IgD-negative memory B cell (primary cell): Measurements from ENCODE around the gene RGS12. TPM values are rescaled to one million over a fixed set of nuclear protein-coding genes. Genes with fewer than 3 reads are reported as not detected.

Experiments used
- H3K27ac Mint-ChIP-seq, 3 donors: one replicate each; pipeline ENCODE4 v1.8.0; 2020 to 2022; ENCODE audit warnings: mild to moderate bottlenecking in 3 of 3, mixed read lengths in 3 of 3, moderate library complexity in 1 of 3
- H3K27me3 Mint-ChIP-seq: one replicate; pipeline ENCODE4 v1.8.0; 2021; ENCODE audit warnings: mixed read lengths
- H3K36me3 Mint-ChIP-seq: one replicate; pipeline ENCODE4 v1.8.0; 2020; ENCODE audit warnings: mild to moderate bottlenecking, mixed read lengths
- H3K4me1 Mint-ChIP-seq, 3 donors: one replicate each; pipeline ENCODE4 v1.8.0; 2020 to 2022; ENCODE audit warnings: mixed read lengths in 3 of 3, mild to moderate bottlenecking in 1 of 3
- H3K4me3 Mint-ChIP-seq, 4 donors: one replicate each; pipeline ENCODE4 v1.8.0; 2020 to 2022; ENCODE audit warnings: mild to moderate bottlenecking in 4 of 4, mixed read lengths in 4 of 4, moderate library complexity in 3 of 4
- H3K9me3 Mint-ChIP-seq, 3 donors: one replicate each; pipeline ENCODE4 v1.8.0; 2020 to 2021; ENCODE audit warnings: mixed read lengths in 3 of 3, mild to moderate bottlenecking in 1 of 3
- polyA plus RNA-seq: library from polyadenylated mRNA; unstranded; fragments of 300-500 nt; fragmentation: Illumina TruSeq; gene quantifications from one replicate; pipeline ENCODE4 v1.2.3, GENCODE V29; 2021

Gene RGS12
- polyA plus RNA-seq, 1 donor from 2014 or later = 0.81 TPM

GRCh38 chr4:3285558-3286334 lies 7.1 kb upstream of the RGS12 start:
- H3K9me3 Mint-ChIP-seq = peaks cover 0 to 5% (median 2%) of the 10 kb centered on the region in 3 donors
- peak overlapping the region in 2 of 3 donors; percentile 30 to 46 for H3K27ac Mint-ChIP-seq
- peak overlapping the region; percentile 30 to 77 (median 58) for H3K4me3 Mint-ChIP-seq
- H3K36me3 Mint-ChIP-seq = no peaks in the 10 kb centered on the region
- H3K27me3 Mint-ChIP-seq = peaks cover 4% of the 10 kb centered on the region
- peaks cover 7 to 11% (median 10%) of the 10 kb centered on the region in 3 donors for H3K4me1 Mint-ChIP-seq

- no peaks in the 10 kb centered on the region for H3K36me3 Mint-ChIP-seq
- H3K27me3 Mint-ChIP-seq = peaks cover 7% of the 10 kb centered on the region
- H3K4me3 Mint-ChIP-seq = peak overlapping the region in 3 of 4 donors; percentile 57 to 77 (median 59)
- peaks cover 8 to 13% (median 9%) of the 10 kb centered on the region in 3 donors for H3K4me1 Mint-ChIP-seq
- peak overlapping the region in 1 of 3 donors; percentile 30 for H3K27ac Mint-ChIP-seq
- peaks cover 0 to 5% (median 2%) of the 10 kb centered on the region in 3 donors for H3K9me3 Mint-ChIP-seq
Measured at GRCh38 chr4:3286335-3287175, 6.3 kb upstream of the RGS12 start.

GRCh38 chr4:3287271-3287971 lies 5.4 kb upstream of the RGS12 start:
- Mint-ChIP-seq H3K27ac (no peak overlapping the region), H3K9me3 (no peaks in the 10 kb centered on the region), H3K36me3 (no peaks in the 10 kb centered on the region), H3K27me3 (peaks cover 11% of the 10 kb centered on the region), H3K4me3 (peak overlapping the region in 1 of 4 donors; percentile 14), H3K4me1 (peaks cover 9 to 17% (median 13%) of the 10 kb centered on the region in 3 donors)

- Mint-ChIP-seq H3K27me3 (peaks cover 11% of the 10 kb centered on the region), H3K4me3 (no peak overlapping the region), H3K36me3 (no peaks in the 10 kb centered on the region), H3K27ac (no peak overlapping the region), H3K4me1 (peaks cover 9 to 17% (median 13%) of the 10 kb centered on the region in 3 donors), H3K9me3 (no peaks in the 10 kb centered on the region)
Measured at GRCh38 chr4:3287972-3288570, 4.8 kb upstream of the RGS12 start.

GRCh38 chr4:3288571-3289094 lies 4.2 kb upstream of the RGS12 start:
- Mint-ChIP-seq H3K9me3 (no peaks in the 10 kb centered on the region), H3K4me3 (no peak overlapping the region), H3K36me3 (no peaks in the 10 kb centered on the region), H3K27me3 (peaks cover 11% of the 10 kb centered on the region), H3K4me1 (peaks cover 9 to 20% (median 13%) of the 10 kb centered on the region in 3 donors), H3K27ac (no peak overlapping the region)

GRCh38 chr4:3290476-3290875 lies 2.3 kb upstream of the RGS12 start:
- peaks cover 9% of the 10 kb centered on the region for H3K27me3 Mint-ChIP-seq
- H3K4me1 Mint-ChIP-seq = peaks cover 13 to 22% (median 15%) of the 10 kb centered on the region in 3 donors
- no peak overlapping the region for H3K27ac Mint-ChIP-seq
- H3K4me3 Mint-ChIP-seq = peak overlapping the region in 2 of 4 donors; percentile 25 to 55
- H3K9me3 Mint-ChIP-seq = no peaks in the 10 kb centered on the region
- H3K36me3 Mint-ChIP-seq = peaks cover 3% of the 10 kb centered on the region

- Mint-ChIP-seq H3K9me3 (no peaks in the 10 kb centered on the region), H3K4me3 (peak overlapping the region in 2 of 4 donors; percentile 25 to 37), H3K4me1 (peaks cover 12 to 19% (median 15%) of the 10 kb centered on the region in 3 donors), H3K36me3 (peaks cover 3% of the 10 kb centered on the region), H3K27ac (no peak overlapping the region), H3K27me3 (peaks cover 7% of the 10 kb centered on the region)
Measured at GRCh38 chr4:3290889-3291321, 1.9 kb upstream of the RGS12 start.

- Mint-ChIP-seq H3K9me3 (no peaks in the 10 kb centered on the region), H3K36me3 (peaks cover 3% of the 10 kb centered on the region), H3K4me3 (peak overlapping the region; percentile 84 to 91 (median 86)), H3K4me1 (peaks cover 6 to 13% (median 11%) of the 10 kb centered on the region in 3 donors), H3K27me3 (peaks cover 7% of the 10 kb centered on the region), H3K27ac (peak overlapping the region in 1 of 3 donors; percentile 66)
Measured at GRCh38 chr4:3291411-3291968, 1.3 kb upstream of the RGS12 start.

- H3K27me3 Mint-ChIP-seq = peaks cover 7% of the 10 kb centered on the region
- H3K4me1 Mint-ChIP-seq = peaks cover 6 to 11% (median 11%) of the 10 kb centered on the region in 3 donors
- H3K27ac Mint-ChIP-seq = peak overlapping the region in 1 of 3 donors; percentile 66
- peaks cover 3% of the 10 kb centered on the region for H3K36me3 Mint-ChIP-seq
- peak overlapping the region; percentile 84 to 91 (median 86) for H3K4me3 Mint-ChIP-seq
- no peaks in the 10 kb centered on the region for H3K9me3 Mint-ChIP-seq
Measured at GRCh38 chr4:3291969-3292570, 751 bp upstream of the RGS12 start.

GRCh38 chr4:3293401-3294391 lies 875 bp downstream of the RGS12 start:
- Mint-ChIP-seq H3K4me1 (peaks cover 6 to 11% (median 11%) of the 10 kb centered on the region in 3 donors), H3K27ac (peak overlapping the region in 2 of 3 donors; percentile 10 to 92), H3K27me3 (peaks cover 8% of the 10 kb centered on the region), H3K36me3 (peaks cover 3% of the 10 kb centered on the region), H3K9me3 (no peaks in the 10 kb centered on the region), H3K4me3 (peak overlapping the region; percentile 57 to 93 (median 83))

- H3K36me3 Mint-ChIP-seq = peaks cover 3% of the 10 kb centered on the region
- peaks cover 8% of the 10 kb centered on the region for H3K27me3 Mint-ChIP-seq
- H3K4me3 Mint-ChIP-seq = peak overlapping the region; percentile 34 to 69 (median 62)
- H3K9me3 Mint-ChIP-seq = no peaks in the 10 kb centered on the region
- no peak overlapping the region for H3K27ac Mint-ChIP-seq
- peaks cover 9 to 11% (median 10%) of the 10 kb centered on the region in 3 donors for H3K4me1 Mint-ChIP-seq
Measured at GRCh38 chr4:3294401-3295241, 1.8 kb downstream of the RGS12 start.
